Astrocyte (in vitro differentiated cells and primary cell): ENCODE results near the gene ARHGAP24. TPM values are rescaled to one million over a fixed set of nuclear protein-coding genes. Genes with fewer than 3 reads are reported as not detected.

Source experiments
- DNase-seq: peaks from one replicate; pipeline ENCODE4 v3.0.0-alpha.2; 2010; ENCODE audit warnings: low read depth
- FAIRE-seq: peaks from 2 replicates; lab custom pipeline; 2011; peaks lifted over from hg19 to GRCh38; lab: Jason Lieb, UNC
- H2AFZ ChIP-seq: 2 replicates; pipeline ENCODE4 v1.6.0; 2012; ENCODE audit warnings: low read depth, low read length, inconsistent platforms
- H3K27ac ChIP-seq: 2 replicates; pipeline ENCODE4 v1.5.1; 2011; ENCODE audit warnings: low read depth, low read length, inconsistent platforms
- H3K27me3 ChIP-seq: 2 replicates; pipeline ENCODE4 v1.6.0; 2011; ENCODE audit warnings: low read length, inconsistent platforms; ENCODE audit not compliant: insufficient read depth
- H3K36me3 ChIP-seq: 2 replicates; pipeline ENCODE4 v1.5.1; 2011; ENCODE audit warnings: low read length, inconsistent platforms; ENCODE audit not compliant: insufficient read depth
- H3K4me1 ChIP-seq: 2 replicates; pipeline ENCODE4 v1.5.1; 2011; ENCODE audit warnings: low read length, inconsistent platforms; ENCODE audit not compliant: insufficient read depth
- H3K4me2 ChIP-seq: 2 replicates; pipeline ENCODE4 v1.6.0; 2012; ENCODE audit warnings: low read length, inconsistent platforms
- H3K4me3 ChIP-seq: 2 replicates; pipeline ENCODE4 v1.5.1; 2011; ENCODE audit warnings: low read depth, mild to moderate bottlenecking, low read length, inconsistent platforms; ENCODE audit not compliant: insufficient read depth
- H3K79me2 ChIP-seq: 2 replicates; pipeline ENCODE4 v1.6.0; 2012; ENCODE audit warnings: mild to moderate bottlenecking, low read length, inconsistent platforms; ENCODE audit not compliant: insufficient read depth
- H3K9ac ChIP-seq: 2 replicates; pipeline ENCODE4 v1.6.0; 2012; ENCODE audit warnings: mild to moderate bottlenecking, low read length, inconsistent platforms
- H3K9me3 ChIP-seq: 2 replicates; pipeline ENCODE4 v1.5.1; 2012; ENCODE audit warnings: low read depth, mild to moderate bottlenecking, low read length, inconsistent platforms; ENCODE audit not compliant: insufficient read depth
- H4K20me1 ChIP-seq: 2 replicates; pipeline ENCODE4 v1.6.0; 2012; ENCODE audit warnings: low read length, inconsistent platforms; ENCODE audit not compliant: insufficient read depth
- H3K27ac Mint-ChIP-seq: one replicate; pipeline ENCODE4 v1.8.0; 2021; ENCODE audit warnings: mild to moderate bottlenecking, mixed read lengths; ENCODE audit not compliant: unreplicated experiment
- H3K27me3 Mint-ChIP-seq: one replicate; pipeline ENCODE4 v1.8.0; 2021; ENCODE audit warnings: low read depth, mixed read lengths; ENCODE audit not compliant: unreplicated experiment
- H3K36me3 Mint-ChIP-seq: one replicate; pipeline ENCODE4 v1.8.0; 2021; ENCODE audit warnings: low read depth, mixed read lengths; ENCODE audit not compliant: unreplicated experiment
- H3K4me1 Mint-ChIP-seq: one replicate; pipeline ENCODE4 v1.8.0; 2021; ENCODE audit warnings: low read depth, mixed read lengths; ENCODE audit not compliant: unreplicated experiment
- H3K4me3 Mint-ChIP-seq: one replicate; pipeline ENCODE4 v1.8.0; 2021; ENCODE audit warnings: mild to moderate bottlenecking, moderate library complexity, mixed read lengths; ENCODE audit not compliant: unreplicated experiment
- H3K9me3 Mint-ChIP-seq: one replicate; pipeline ENCODE4 v1.8.0; 2021; ENCODE audit warnings: mild to moderate bottlenecking, mixed read lengths; ENCODE audit not compliant: unreplicated experiment
- EZH2 ChIP-seq: IDR thresholded peaks from 2 replicates; pipeline ENCODE4 v1.6.1; 2012; ENCODE audit warnings: mild to moderate bottlenecking, low read length, inconsistent platforms; ENCODE audit not compliant: insufficient read depth
- total RNA-seq: library from RNA; stranded (reverse); gene quantifications from 2 replicates; pipeline ENCODE4 v1.2.1, GENCODE V29; 2021
- TF ChIP-seq, protein P1 (sequence below): IDR thresholded peaks from 2 replicates; pipeline ENCODE4 v1.5.1; 2011; ENCODE audit warnings: low read depth, mild to moderate bottlenecking, inconsistent platforms, low read length, moderate library complexity; ENCODE audit not compliant: insufficient read depth

ARHGAP24 gene
- total RNA-seq, 1 donor from 2014 or later = 2.1 TPM

DNA sequence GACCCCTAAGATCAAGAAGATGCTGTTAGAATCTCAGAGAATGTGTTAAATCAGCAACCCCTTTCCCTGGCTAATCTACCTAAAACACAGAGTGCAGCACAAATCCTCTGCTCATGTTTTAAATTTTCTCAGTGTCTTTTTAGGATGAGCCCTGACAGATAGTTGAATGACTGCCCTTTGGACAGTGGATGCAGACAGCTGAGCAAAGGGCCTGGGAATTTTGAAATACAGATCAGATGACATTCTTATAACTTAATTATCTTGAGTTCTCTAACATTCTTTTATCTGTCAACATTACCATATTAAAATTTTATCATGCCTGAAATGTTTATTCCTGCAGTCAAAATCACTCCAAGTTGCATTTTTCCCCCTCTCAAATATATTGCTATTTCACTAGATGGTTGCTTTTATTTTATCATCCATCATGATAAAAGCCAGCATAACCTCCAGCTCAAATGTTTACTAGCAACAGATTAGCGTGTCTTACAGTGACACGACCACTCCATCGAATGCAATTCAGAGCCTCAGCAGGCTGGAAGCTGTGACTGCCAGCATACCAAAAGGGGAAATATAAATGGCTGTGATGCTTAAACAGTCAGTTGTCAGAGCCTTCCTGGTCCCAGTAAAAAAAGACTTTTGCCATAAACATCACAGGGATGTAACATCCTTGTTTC lies 22.8 kb upstream of the ARHGAP24 start:
- Histone ChIP-seq H3K9me3 (no peaks in the 10 kb centered on the region), H3K36me3 (no peaks in the 10 kb centered on the region), H3K9ac (no peak overlapping the region), H3K4me3 (no peak overlapping the region), H2AFZ (no peak overlapping the region), H3K4me2 (no peak overlapping the region), H3K27ac (no peak overlapping the region), H3K27me3 (no peaks in the 10 kb centered on the region), H3K4me1 (no peaks in the 10 kb centered on the region), H3K79me2 (no peaks in the 10 kb centered on the region), H4K20me1 (no peaks in the 10 kb centered on the region)
- no peak for TF ChIP-seq EZH2
- TF ChIP-seq, protein P1, sequence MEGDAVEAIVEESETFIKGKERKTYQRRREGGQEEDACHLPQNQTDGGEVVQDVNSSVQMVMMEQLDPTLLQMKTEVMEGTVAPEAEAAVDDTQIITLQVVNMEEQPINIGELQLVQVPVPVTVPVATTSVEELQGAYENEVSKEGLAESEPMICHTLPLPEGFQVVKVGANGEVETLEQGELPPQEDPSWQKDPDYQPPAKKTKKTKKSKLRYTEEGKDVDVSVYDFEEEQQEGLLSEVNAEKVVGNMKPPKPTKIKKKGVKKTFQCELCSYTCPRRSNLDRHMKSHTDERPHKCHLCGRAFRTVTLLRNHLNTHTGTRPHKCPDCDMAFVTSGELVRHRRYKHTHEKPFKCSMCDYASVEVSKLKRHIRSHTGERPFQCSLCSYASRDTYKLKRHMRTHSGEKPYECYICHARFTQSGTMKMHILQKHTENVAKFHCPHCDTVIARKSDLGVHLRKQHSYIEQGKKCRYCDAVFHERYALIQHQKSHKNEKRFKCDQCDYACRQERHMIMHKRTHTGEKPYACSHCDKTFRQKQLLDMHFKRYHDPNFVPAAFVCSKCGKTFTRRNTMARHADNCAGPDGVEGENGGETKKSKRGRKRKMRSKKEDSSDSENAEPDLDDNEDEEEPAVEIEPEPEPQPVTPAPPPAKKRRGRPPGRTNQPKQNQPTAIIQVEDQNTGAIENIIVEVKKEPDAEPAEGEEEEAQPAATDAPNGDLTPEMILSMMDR = no peak
- H3K27me3 Mint-ChIP-seq = no peaks in the 10 kb centered on the region
- no peak overlapping the region for H3K4me3 Mint-ChIP-seq
- no peak overlapping the region for H3K27ac Mint-ChIP-seq
- H3K9me3 Mint-ChIP-seq = no peaks in the 10 kb centered on the region
- no peak for DNase-seq
- no peaks in the 10 kb centered on the region for H3K4me1 Mint-ChIP-seq
- no peak for FAIRE-seq
- no peaks in the 10 kb centered on the region for H3K36me3 Mint-ChIP-seq

DNA sequence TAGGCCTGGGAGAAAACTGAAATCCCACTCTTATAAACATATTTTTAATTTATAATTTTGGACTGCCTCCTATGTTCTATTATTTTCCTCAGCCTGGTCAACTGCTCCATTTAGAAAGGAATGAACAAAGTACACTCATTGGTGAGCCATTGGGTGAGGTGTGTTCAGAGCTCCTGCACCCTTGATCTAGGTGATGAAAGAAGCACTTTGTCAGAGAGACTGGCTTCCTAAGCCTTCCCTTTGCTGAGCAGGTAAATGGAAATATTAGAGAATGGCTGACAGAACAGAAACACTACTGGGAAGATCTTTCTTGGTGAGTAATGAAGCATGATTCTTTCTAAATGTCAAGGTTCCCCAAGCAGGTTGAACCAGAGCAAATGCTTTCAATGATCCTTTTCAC lies 19.0 kb upstream of the ARHGAP24 start:
- no peak overlapping the region for H3K27ac ChIP-seq
- Mint-ChIP-seq H3K36me3 (no peaks in the 10 kb centered on the region), H3K27ac (no peak overlapping the region), H3K4me1 (no peaks in the 10 kb centered on the region), H3K9me3 (peaks cover 5% of the 10 kb centered on the region), H3K27me3 (no peaks in the 10 kb centered on the region), H3K4me3 (no peak overlapping the region)
- DNase-seq = no peak
- no peaks in the 10 kb centered on the region for H3K9me3 ChIP-seq
- no peak for FAIRE-seq
- TF ChIP-seq, protein P1 = no peak
- no peak for TF ChIP-seq EZH2
- no peak overlapping the region for H3K4me3 ChIP-seq
- no peak overlapping the region for H3K9ac ChIP-seq
- H3K79me2 ChIP-seq = no peaks in the 10 kb centered on the region
- H4K20me1 ChIP-seq = no peaks in the 10 kb centered on the region
- no peak overlapping the region for H3K4me2 ChIP-seq
- no peaks in the 10 kb centered on the region for H3K4me1 ChIP-seq
- H3K36me3 ChIP-seq = no peaks in the 10 kb centered on the region
- no peak overlapping the region for H2AFZ ChIP-seq
- H3K27me3 ChIP-seq = no peaks in the 10 kb centered on the region

DNA sequence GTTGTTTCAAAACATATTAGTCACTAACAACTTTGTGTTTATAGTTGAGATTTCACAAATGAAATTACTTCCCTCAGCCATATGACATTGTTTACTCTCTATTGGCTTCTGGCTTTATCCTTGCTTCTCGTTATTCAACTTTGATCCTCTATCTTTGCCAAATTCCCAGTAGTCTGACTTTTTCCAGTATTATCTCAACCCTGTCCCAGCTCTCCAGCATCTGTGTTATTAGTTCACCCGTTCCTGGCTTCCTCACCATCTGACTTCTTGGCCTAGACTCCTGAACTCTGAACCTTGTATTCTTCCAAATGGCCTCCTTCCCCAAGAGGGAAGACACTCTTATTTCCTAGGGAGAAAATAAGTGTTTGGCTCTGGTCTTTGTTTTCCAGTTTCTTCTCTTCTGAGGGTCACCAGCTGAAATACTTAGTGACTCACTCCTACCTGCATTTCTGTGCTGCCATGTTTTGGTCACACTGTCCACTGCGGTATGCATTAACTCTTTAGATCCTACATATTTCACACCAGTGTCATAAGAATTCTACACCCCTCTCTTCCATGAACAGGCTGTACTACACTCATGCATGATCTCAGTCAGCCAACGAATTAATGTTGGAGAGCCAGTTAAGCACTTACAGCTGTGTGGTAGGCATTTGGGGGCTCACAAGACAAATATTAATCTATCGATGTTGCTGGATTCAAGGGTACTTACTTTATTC lies 17.0 kb upstream of the ARHGAP24 start:
- Histone ChIP-seq H4K20me1 (no peaks in the 10 kb centered on the region), H2AFZ (no peak overlapping the region), H3K9me3 (no peaks in the 10 kb centered on the region), H3K4me1 (no peaks in the 10 kb centered on the region), H3K27me3 (no peaks in the 10 kb centered on the region), H3K27ac (no peak overlapping the region), H3K36me3 (no peaks in the 10 kb centered on the region), H3K79me2 (no peaks in the 10 kb centered on the region), H3K4me2 (no peak overlapping the region), H3K9ac (no peak overlapping the region), H3K4me3 (no peak overlapping the region)
- H3K4me3 Mint-ChIP-seq = no peak overlapping the region
- FAIRE-seq = no peak
- no peaks in the 10 kb centered on the region for H3K36me3 Mint-ChIP-seq
- peaks cover 5% of the 10 kb centered on the region for H3K9me3 Mint-ChIP-seq
- no peak for DNase-seq
- H3K27ac Mint-ChIP-seq = peak overlapping the region; percentile 34
- H3K27me3 Mint-ChIP-seq = no peaks in the 10 kb centered on the region
- TF ChIP-seq, protein P1 = no peak
- no peak for TF ChIP-seq EZH2
- no peaks in the 10 kb centered on the region for H3K4me1 Mint-ChIP-seq
